GM19395 (cell line): ENCODE data around the gene PRCC.

ENCODE experiments used
- ATAC-seq: cut with Tn5 transposase; IDR thresholded peaks from one replicate; pipeline ENCODE4 v1.9.1; 2021; ENCODE audit warnings: mild to moderate bottlenecking, moderate library complexity; ENCODE audit not compliant: unreplicated experiment

The PRCC gene

GRCh38 chr1:156840186-156840897 is 73.0 kb downstream of the PRCC start:
- no peak for ATAC-seq

GRCh38 chr1:156840898-156841279 is 73.6 kb downstream of the PRCC start:
- no peak for ATAC-seq

GRCh38 chr1:156841295-156841855 is 74.0 kb downstream of the PRCC start:
- ATAC-seq: no peak

GRCh38 chr1:156842618-156843300 is 75.4 kb downstream of the PRCC start:
- no peak for ATAC-seq

GRCh38 chr1:156844102-156844501 is 76.8 kb downstream of the PRCC start:
- ATAC-seq: no peak

- ATAC-seq: no peak
Measured at GRCh38 chr1:156844638-156845037, 77.3 kb downstream of the PRCC start.

- no peak for ATAC-seq
Measured at GRCh38 chr1:156845055-156845952, 78.0 kb downstream of the PRCC start.

GRCh38 chr1:156845953-156846545 is 78.7 kb downstream of the PRCC start:
- ATAC-seq: no peak

GRCh38 chr1:156846643-156847042 is 79.3 kb downstream of the PRCC start:
- no peak for ATAC-seq

- no peak for ATAC-seq
Measured at GRCh38 chr1:156847591-156848460, 80.5 kb downstream of the PRCC start.

GRCh38 chr1:156848461-156849150 is 81.3 kb downstream of the PRCC start:
- ATAC-seq: no peak

GRCh38 chr1:156849151-156849496 is 81.8 kb downstream of the PRCC start:
- ATAC-seq: no peak
